CD4-positive, alpha-beta memory T cell (primary cell): ENCODE data around the gene PTPN3. TPM values are rescaled to one million over a fixed set of nuclear protein-coding genes. Genes with fewer than 3 reads are reported as not detected.

ENCODE experiments used
- CTCF ChIA-PET: fragments of 350-600 bp; sonication (Branson Sonifier 250); formaldehyde crosslinking; loops from one replicate; lab custom pipeline; 2021; ENCODE audit warnings: inconsistent platforms; ENCODE audit not compliant: partially characterized antibody; lab: Charles Lee
- POLR2A ChIA-PET: fragments of 350-600 bp; sonication (Branson Sonifier 250); formaldehyde crosslinking; loops from one replicate; lab custom pipeline; 2021; ENCODE audit not compliant: partially characterized antibody; lab: Charles Lee
- DNase-seq, 5 donors: peaks; one replicate each; pipeline versions ENCODE4 v3.0.0 to v3.0.0-alpha.2; 2020 to 2022; ENCODE audit warnings: mixed read lengths in 1 of 5
- H3K27ac ChIP-seq: one replicate; pipeline ENCODE4 v1.7.0; 2013; ENCODE audit warnings: low read depth, low read length
- H3K27me3 ChIP-seq: 2 replicates; pipeline ENCODE4 v1.7.0; 2013; ENCODE audit warnings: mild to moderate bottlenecking, low read length, moderate library complexity; ENCODE audit not compliant: insufficient read depth
- H3K36me3 ChIP-seq: 2 replicates; pipeline ENCODE4 v1.7.0; 2013; ENCODE audit warnings: mild to moderate bottlenecking, low read length, moderate library complexity; ENCODE audit not compliant: insufficient read depth
- H3K4me1 ChIP-seq: 2 replicates; pipeline ENCODE4 v1.7.0; 2013; ENCODE audit warnings: mild to moderate bottlenecking, low read length, moderate library complexity; ENCODE audit not compliant: insufficient read depth
- H3K4me3 ChIP-seq, 2 donors: one replicate each; pipeline ENCODE4 v1.7.0; 2013; ENCODE audit warnings: low read length in 2 of 2, mild to moderate bottlenecking in 1 of 2
- H3K9me3 ChIP-seq, 2 donors: one replicate each; pipeline ENCODE4 v1.7.0; 2013; ENCODE audit warnings: low read length in 2 of 2, control low read depth in 1 of 2; ENCODE audit not compliant: control insufficient read depth in 1 of 2
- H3K27ac Mint-ChIP-seq, 7 donors: one replicate each; pipeline ENCODE4 v1.8.0; 2020 to 2021; ENCODE audit warnings: mixed read lengths in 7 of 7, mild to moderate bottlenecking in 6 of 7, inconsistent platforms in 3 of 7, moderate library complexity in 3 of 7
- H3K27me3 Mint-ChIP-seq, 2 donors: one replicate each; pipeline ENCODE4 v1.8.0; 2020 to 2021; ENCODE audit warnings: mixed read lengths in 2 of 2
- H3K36me3 Mint-ChIP-seq, 2 donors: one replicate each; pipeline ENCODE4 v1.8.0; 2020 to 2021; ENCODE audit warnings: mixed read lengths in 2 of 2, inconsistent platforms in 1 of 2, mild to moderate bottlenecking in 1 of 2
- H3K4me1 Mint-ChIP-seq, 4 donors: one replicate each; pipeline ENCODE4 v1.8.0; 2020 to 2021; ENCODE audit warnings: mixed read lengths in 4 of 4, mild to moderate bottlenecking in 1 of 4
- H3K4me3 Mint-ChIP-seq, 8 donors: one replicate each; pipeline ENCODE4 v1.8.0; 2020 to 2021; ENCODE audit warnings: mixed read lengths in 8 of 8, mild to moderate bottlenecking in 7 of 8, moderate library complexity in 6 of 8, inconsistent platforms in 3 of 8
- H3K9me3 Mint-ChIP-seq, 8 donors: one replicate each; pipeline ENCODE4 v1.8.0; 2020 to 2021; ENCODE audit warnings: mixed read lengths in 8 of 8, mild to moderate bottlenecking in 5 of 8, inconsistent platforms in 3 of 8, moderate library complexity in 1 of 8
- intact Hi-C: fragments of 100-400 bp; cut with micrococcal nuclease; formaldehyde crosslinking; loops from one replicate; pipeline ENCODE4 v1.15.1; 2023
- polyA plus RNA-seq, 2 donors: library from polyadenylated mRNA; unstranded; fragments of 300-500 nt; fragmentation: Illumina TruSeq; gene quantifications; one replicate each; pipeline ENCODE4 v1.2.3, GENCODE V29; 2021
- total RNA-seq, 2 experiments: library from RNA; stranded (reverse); gene quantifications; one replicate each; pipeline ENCODE4 v1.2.3, GENCODE V29; 2021

The PTPN3 gene
- total and polyA plus RNA-seq, 4 experiments from 2014 or later: not detected

DNA sequence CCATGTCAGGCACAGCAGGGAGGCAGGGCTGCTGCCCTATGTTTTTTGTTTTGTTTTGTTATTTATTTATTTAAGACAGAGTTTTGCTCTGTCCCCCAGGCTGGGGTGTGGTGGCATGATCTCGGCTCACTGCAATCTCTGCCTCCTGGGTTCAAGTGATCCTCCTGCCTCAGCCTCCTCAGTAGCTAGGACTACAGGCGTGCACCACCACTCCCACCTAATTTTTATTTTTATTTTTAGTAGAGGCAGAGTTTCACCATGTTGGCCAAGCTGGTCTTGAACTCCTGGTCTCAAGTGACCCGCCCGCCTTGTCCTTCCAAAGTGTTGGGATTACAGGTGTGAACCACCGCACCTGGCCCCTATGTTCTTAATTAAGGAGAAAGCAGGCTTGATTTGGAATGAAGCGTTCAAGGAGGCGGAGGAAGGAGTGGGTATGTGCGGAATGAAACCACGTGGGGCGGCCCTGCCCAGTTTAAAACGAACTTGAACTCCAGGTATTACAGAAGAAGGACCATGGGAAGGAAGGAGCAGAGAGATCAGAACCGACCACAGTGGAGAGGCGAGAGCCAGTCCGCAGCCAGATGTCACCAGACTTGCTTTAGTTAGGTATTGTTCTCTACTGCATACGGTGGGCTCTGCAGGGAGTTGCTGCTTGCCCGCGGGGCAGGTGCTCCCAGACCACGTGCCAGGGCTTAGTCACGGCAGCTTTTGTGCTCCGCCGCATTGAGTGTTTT, 142.4 kb downstream of the PTPN3 start:
- intact Hi-C loops: no loop called here
- CTCF ChIA-PET: no interaction called here

DNA sequence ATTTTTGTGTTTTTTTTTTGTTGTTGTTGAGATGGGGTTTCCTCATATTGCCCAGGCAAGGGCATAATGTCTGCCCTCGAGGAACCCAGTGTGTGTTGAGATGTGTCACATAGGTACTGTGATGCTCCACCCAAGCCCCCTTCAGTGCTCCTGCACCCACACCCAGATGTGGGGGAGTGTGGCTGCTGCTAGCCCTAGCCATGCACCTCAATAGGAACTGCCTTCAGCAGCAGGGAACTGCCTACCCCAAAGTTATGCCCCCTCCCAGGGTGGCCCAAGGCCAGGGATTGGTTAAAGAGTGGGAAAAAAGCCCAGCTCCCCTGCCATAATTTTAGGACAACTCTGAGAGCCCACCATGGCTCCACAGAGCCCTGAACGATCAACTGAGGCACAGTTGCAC, 143.9 kb downstream of the PTPN3 start:
- Histone ChIP-seq H3K36me3 (no peaks in the 10 kb centered on the region), H3K4me3 (no peak overlapping the region), H3K4me1 (no peaks in the 10 kb centered on the region), H3K27me3 (no peaks in the 10 kb centered on the region), H3K9me3 (no peaks in the 10 kb centered on the region), H3K27ac (no peak overlapping the region)
- intact Hi-C loops: no loop called here
- Mint-ChIP-seq H3K27ac (no peak overlapping the region), H3K36me3 (no peaks in the 10 kb centered on the region), H3K9me3 (peaks cover 0 to 5% (median 0%) of the 10 kb centered on the region in 8 donors), H3K4me1 (no peaks in the 10 kb centered on the region), H3K27me3 (peaks cover 2 to 4% of the 10 kb centered on the region in 2 donors), H3K4me3 (no peak overlapping the region)
- POLR2A ChIA-PET: no interaction called here
- DNase-seq: no peak
- CTCF ChIA-PET: no interaction called here

More for the DNA sequence above, 142.4 kb downstream of the PTPN3 start:
- no peak overlapping the region for H3K27ac Mint-ChIP-seq
- Histone ChIP-seq H3K9me3 (no peaks in the 10 kb centered on the region), H3K36me3 (no peaks in the 10 kb centered on the region), H3K27ac (no peak overlapping the region), H3K27me3 (no peaks in the 10 kb centered on the region), H3K4me3 (no peak overlapping the region), H3K4me1 (no peaks in the 10 kb centered on the region)
- POLR2A ChIA-PET: no interaction called here
- H3K27me3 Mint-ChIP-seq: peaks cover 2 to 4% of the 10 kb centered on the region in 2 donors
- H3K36me3 Mint-ChIP-seq: no peaks in the 10 kb centered on the region
- peaks cover 0 to 5% (median 0%) of the 10 kb centered on the region in 8 donors for H3K9me3 Mint-ChIP-seq
- H3K4me3 Mint-ChIP-seq: no peak overlapping the region
- H3K4me1 Mint-ChIP-seq: no peaks in the 10 kb centered on the region
- DNase-seq: no peak

DNA sequence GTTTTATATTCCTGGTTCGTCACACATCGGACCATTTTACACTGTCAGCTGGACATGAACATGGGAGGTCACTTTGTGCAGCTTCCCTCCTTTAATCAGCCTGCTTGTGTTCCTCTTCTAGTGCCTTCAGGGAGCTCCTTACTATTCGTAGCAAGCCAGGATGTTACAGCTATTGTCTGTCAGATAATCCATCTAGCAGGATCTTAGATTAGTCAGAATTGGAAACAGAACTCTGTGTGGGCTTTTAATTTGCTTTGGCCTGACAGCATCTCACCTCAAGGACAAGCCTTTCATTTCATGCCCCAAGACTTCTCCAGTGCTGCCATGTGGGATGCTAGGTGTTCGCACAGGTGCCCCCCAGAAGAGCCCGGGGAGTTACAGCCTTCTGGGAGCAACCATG, 147.1 kb downstream of the PTPN3 start:
- Mint-ChIP-seq H3K27ac (no peak overlapping the region), H3K4me3 (no peak overlapping the region), H3K36me3 (no peaks in the 10 kb centered on the region), H3K9me3 (peaks cover 0 to 3% (median 0%) of the 10 kb centered on the region in 8 donors), H3K4me1 (no peaks in the 10 kb centered on the region), H3K27me3 (peaks cover 0 to 6% of the 10 kb centered on the region in 2 donors)
- intact Hi-C loops: no loop called here
- DNase-seq: no peak
- Histone ChIP-seq H3K4me1 (no peaks in the 10 kb centered on the region), H3K36me3 (no peaks in the 10 kb centered on the region), H3K9me3 (no peaks in the 10 kb centered on the region), H3K4me3 (no peak overlapping the region), H3K27ac (no peak overlapping the region), H3K27me3 (no peaks in the 10 kb centered on the region)
- CTCF ChIA-PET: interaction anchor here (0.6 kb wide), 1 partner anchor 119 kb away, joined by 3 read pairs; no protein-coding TSS in a partner anchor
- POLR2A ChIA-PET: no interaction called here

DNA sequence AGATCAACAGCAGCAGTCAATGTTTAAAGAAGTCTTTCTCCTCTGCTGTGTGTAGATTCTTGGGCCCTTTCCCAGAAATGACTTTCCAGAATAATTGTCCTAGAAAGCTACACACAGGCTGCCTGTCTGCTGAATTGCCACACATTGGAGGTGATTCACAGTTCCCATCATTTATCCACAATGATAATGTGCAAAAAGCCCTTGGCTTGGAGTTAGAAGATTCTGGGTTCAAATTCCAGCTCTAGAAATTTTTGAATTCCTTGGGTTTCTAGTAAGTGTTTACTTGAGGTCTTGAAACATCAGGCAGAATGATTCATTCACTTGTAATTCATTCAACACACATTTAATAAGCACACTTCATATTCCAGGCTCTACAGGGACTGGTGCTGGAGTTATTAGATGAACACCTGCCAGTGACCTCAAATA, 148.7 kb downstream of the PTPN3 start:
- no peak for DNase-seq
- Mint-ChIP-seq H3K27ac (no peak overlapping the region), H3K4me3 (no peak overlapping the region), H3K9me3 (no peaks in the 10 kb centered on the region), H3K27me3 (peaks cover 0 to 6% of the 10 kb centered on the region in 2 donors), H3K36me3 (no peaks in the 10 kb centered on the region), H3K4me1 (no peaks in the 10 kb centered on the region)
- Histone ChIP-seq H3K4me1 (no peaks in the 10 kb centered on the region), H3K9me3 (no peaks in the 10 kb centered on the region), H3K27me3 (no peaks in the 10 kb centered on the region), H3K36me3 (no peaks in the 10 kb centered on the region), H3K4me3 (no peak overlapping the region), H3K27ac (no peak overlapping the region)
- ChIA-PET CTCF (interaction anchor here (1.2 kb wide), 1 partner anchor 1924 kb away, joined by 3 read pairs; no protein-coding TSS in a partner anchor), POLR2A (no interaction called here)
- intact Hi-C loops: no loop called here

DNA sequence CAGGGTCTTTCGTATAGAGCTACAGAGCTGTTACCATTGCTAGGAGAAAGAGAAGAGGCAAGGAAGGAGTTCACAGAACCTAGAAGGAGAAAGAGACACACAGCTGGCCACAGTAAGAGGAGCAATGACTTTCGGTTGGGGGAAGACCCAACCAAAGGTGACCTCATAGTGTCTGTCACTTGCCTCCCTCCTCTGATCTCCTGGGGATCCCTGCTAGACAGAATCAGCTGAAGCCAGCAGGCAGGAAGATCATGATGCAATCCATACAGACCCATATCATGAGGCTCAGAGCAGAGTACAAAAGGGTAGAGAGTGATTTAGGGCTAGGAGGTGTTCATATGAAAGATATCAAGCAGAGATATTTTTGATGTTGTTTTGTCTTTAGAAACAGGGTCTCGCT, 151.2 kb downstream of the PTPN3 start:
- DNase-seq: no peak
- H3K36me3 ChIP-seq: no peaks in the 10 kb centered on the region
- H3K4me1 Mint-ChIP-seq: no peaks in the 10 kb centered on the region
- no peak overlapping the region for H3K4me3 ChIP-seq
- H3K27me3 ChIP-seq: no peaks in the 10 kb centered on the region
- no peak overlapping the region for H3K27ac ChIP-seq
- POLR2A ChIA-PET: no interaction called here
- intact Hi-C loops: no loop called here
- peaks cover 2 to 8% of the 10 kb centered on the region in 2 donors for H3K27me3 Mint-ChIP-seq
- CTCF ChIA-PET: interaction anchor here (0.6 kb wide), 1 partner anchor 705 kb away, joined by 3 read pairs; no protein-coding TSS in a partner anchor
- H3K4me3 Mint-ChIP-seq: no peak overlapping the region
- H3K9me3 ChIP-seq: no peaks in the 10 kb centered on the region
- H3K27ac Mint-ChIP-seq: no peak overlapping the region
- no peaks in the 10 kb centered on the region for H3K4me1 ChIP-seq
- H3K9me3 Mint-ChIP-seq: no peaks in the 10 kb centered on the region
- no peaks in the 10 kb centered on the region for H3K36me3 Mint-ChIP-seq

DNA sequence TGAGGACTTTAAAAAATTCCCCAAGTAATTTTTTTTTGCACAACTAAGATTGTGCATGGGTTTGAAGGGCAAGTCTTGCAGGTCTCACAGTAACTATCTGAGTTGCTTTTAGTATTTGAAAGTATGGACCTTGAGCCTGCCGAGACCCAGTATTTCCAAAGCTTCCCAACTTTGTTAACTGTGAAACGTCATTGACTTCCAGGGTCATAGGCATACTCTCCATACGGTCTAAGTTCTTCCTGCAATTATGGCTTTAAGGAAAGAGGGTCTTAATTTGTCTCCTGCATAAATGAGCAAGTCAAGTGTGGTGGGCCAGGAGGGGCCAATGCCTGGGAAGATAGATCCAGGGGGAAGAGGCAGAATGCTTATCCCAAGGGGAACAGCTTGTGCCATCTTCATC, 153.2 kb downstream of the PTPN3 start:
- Histone ChIP-seq H3K4me1 (no peaks in the 10 kb centered on the region), H3K4me3 (no peak overlapping the region), H3K36me3 (no peaks in the 10 kb centered on the region), H3K27ac (no peak overlapping the region), H3K9me3 (no peaks in the 10 kb centered on the region), H3K27me3 (no peaks in the 10 kb centered on the region)
- H3K27me3 Mint-ChIP-seq: peaks cover 3 to 9% of the 10 kb centered on the region in 2 donors
- H3K4me1 Mint-ChIP-seq: no peaks in the 10 kb centered on the region
- ChIA-PET CTCF (no interaction called here), POLR2A (no interaction called here)
- no peaks in the 10 kb centered on the region for H3K36me3 Mint-ChIP-seq
- no peak overlapping the region for H3K27ac Mint-ChIP-seq
- H3K9me3 Mint-ChIP-seq: no peaks in the 10 kb centered on the region
- intact Hi-C loops: no loop called here
- H3K4me3 Mint-ChIP-seq: no peak overlapping the region
- no peak for DNase-seq

DNA sequence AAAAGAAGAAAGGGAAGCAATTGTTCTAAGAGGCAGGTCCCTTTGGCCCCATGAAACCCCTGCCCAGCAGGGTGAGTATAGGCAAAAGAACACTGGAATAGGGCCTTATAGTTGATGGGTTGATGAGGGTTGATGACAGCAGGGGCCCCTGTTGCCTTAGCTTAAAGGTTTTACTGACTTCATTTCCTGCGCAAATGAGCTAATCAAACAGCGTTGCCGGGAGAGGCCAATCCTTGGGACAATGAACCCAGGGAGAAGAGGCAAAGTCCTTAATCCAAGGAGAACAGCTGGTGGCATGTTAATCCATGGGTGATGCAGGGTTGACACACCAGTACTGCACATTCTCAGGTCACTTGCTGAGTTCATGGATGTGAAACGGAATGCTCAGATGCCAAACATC, 155.2 kb downstream of the PTPN3 start:
- Mint-ChIP-seq H3K27me3 (peaks cover 3 to 9% of the 10 kb centered on the region in 2 donors), H3K27ac (peak overlapping the region in 1 of 7 donors; percentile 4), H3K4me1 (no peaks in the 10 kb centered on the region), H3K4me3 (no peak overlapping the region), H3K9me3 (no peaks in the 10 kb centered on the region), H3K36me3 (no peaks in the 10 kb centered on the region)
- Histone ChIP-seq H3K27ac (no peak overlapping the region), H3K36me3 (no peaks in the 10 kb centered on the region), H3K4me3 (no peak overlapping the region), H3K9me3 (no peaks in the 10 kb centered on the region), H3K27me3 (no peaks in the 10 kb centered on the region), H3K4me1 (no peaks in the 10 kb centered on the region)
- POLR2A ChIA-PET: no interaction called here
- intact Hi-C loops: no loop called here
- DNase-seq: no peak
- CTCF ChIA-PET: no interaction called here
